Loucy (cell line): ENCODE data around the gene TRAPPC2B.
A peak's percentile ranks its signal among the peaks of the same experiment; 100 is the strongest.

Experiments used
- H2AFZ ChIP-seq: fragments of 200-600 bp; sonication (generic); 2 replicates; pipeline ENCODE4 v1.6.0; 2016; ENCODE audit warnings: antibody characterized with exemption, mild to moderate bottlenecking, low read length, moderate library complexity
- H3F3A ChIP-seq: fragments of 200-600 bp; 2 replicates; pipeline ENCODE4 v1.6.0; 2016; ENCODE audit warnings: antibody characterized with exemption, low read depth, mild to moderate bottlenecking
- H3K27me3 ChIP-seq: fragments of 200-600 bp; sonication (generic); 2 replicates; pipeline ENCODE4 v1.6.1; 2014; ENCODE audit warnings: low read length, mild to moderate bottlenecking; ENCODE audit not compliant: insufficient read depth, poor library complexity, severe bottlenecking
- H3K36me3 ChIP-seq: fragments of 200-600 bp; sonication (generic); 2 replicates; pipeline ENCODE4 v1.6.1; 2016; ENCODE audit warnings: low read length; ENCODE audit not compliant: insufficient read depth
- H3K4me1 ChIP-seq: fragments of 200-600 bp; sonication (generic); 2 replicates; pipeline ENCODE4 v1.5.1; 2014; ENCODE audit warnings: low read length, mild to moderate bottlenecking; ENCODE audit not compliant: insufficient read depth, poor library complexity, severe bottlenecking
- H3K4me2 ChIP-seq: fragments of 200-600 bp; sonication (generic); 2 replicates; pipeline ENCODE4 v1.6.0; 2014; ENCODE audit warnings: antibody characterized with exemption, low read length, low read depth, mild to moderate bottlenecking; ENCODE audit not compliant: poor library complexity, severe bottlenecking
- H3K4me3 ChIP-seq: fragments of 200-600 bp; sonication (generic); 2 replicates; pipeline ENCODE4 v1.5.1; 2014; ENCODE audit warnings: low read length, mild to moderate bottlenecking, mixed read lengths; ENCODE audit not compliant: poor library complexity, severe bottlenecking
- H3K79me2 ChIP-seq: fragments of 200-600 bp; sonication (generic); 2 replicates; pipeline ENCODE4 v1.6.1; 2014; ENCODE audit warnings: low read length; ENCODE audit not compliant: insufficient read depth
- H3K9ac ChIP-seq: fragments of 200-600 bp; sonication (generic); 2 replicates; pipeline ENCODE4 v1.6.0; 2014; ENCODE audit warnings: mild to moderate bottlenecking, low read depth, low read length, moderate library complexity; ENCODE audit not compliant: poor library complexity, severe bottlenecking
- H3K9me2 ChIP-seq: fragments of 200-600 bp; sonication (generic); replicated peaks from 2 replicates; pipeline ENCODE4 v1.6.1; 2016; ENCODE audit warnings: low read depth, low read length, mixed read lengths
- H3K9me3 ChIP-seq: fragments of 200-600 bp; sonication (generic); 2 replicates; pipeline ENCODE4 v1.6.1; 2014; ENCODE audit warnings: mild to moderate bottlenecking, antibody characterized with exemption, low read length, low read depth; ENCODE audit not compliant: insufficient read depth
- H4K20me1 ChIP-seq: fragments of 200-600 bp; sonication (generic); 2 replicates; pipeline ENCODE4 v1.6.0; 2014; ENCODE audit warnings: antibody characterized with exemption, low read length, mild to moderate bottlenecking; ENCODE audit not compliant: insufficient read depth, poor library complexity, severe bottlenecking
- EZH2phosphoT487 ChIP-seq: fragments of 200-600 bp; IDR thresholded peaks from 2 replicates; pipeline ENCODE4 v1.6.1; 2018; ENCODE audit warnings: antibody characterized with exemption, mild to moderate bottlenecking, moderate library complexity, borderline replicate concordance
- TF ChIP-seq, protein P1 (sequence below): fragments of 200-600 bp; sonication (generic); conservative IDR thresholded peaks from 2 replicates; pipeline ENCODE4 v1.5.1; 2014; ENCODE audit warnings: mild to moderate bottlenecking, antibody characterized with exemption, low read length

Gene TRAPPC2B

DNA sequence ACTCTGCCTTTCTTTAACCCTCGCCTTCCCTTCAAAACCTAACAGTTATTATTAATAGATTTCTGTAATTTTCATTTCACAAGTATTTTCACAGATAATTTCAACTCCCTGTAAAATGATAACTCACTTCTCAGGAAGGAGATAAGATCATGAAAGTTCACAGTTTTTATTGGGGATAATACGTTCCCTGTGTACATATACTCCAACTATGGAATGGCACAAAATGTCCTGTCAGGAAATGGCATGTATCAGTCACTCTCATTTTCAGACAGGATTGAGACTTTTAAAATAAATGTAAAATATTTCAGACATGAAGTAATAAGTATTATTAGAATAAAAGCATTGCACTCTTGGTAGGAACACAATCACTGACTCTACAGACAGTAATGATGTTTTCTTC lies 932 bp upstream of the TRAPPC2B start:
- H3K9me3 ChIP-seq: no peaks in the 10 kb centered on the region
- no peaks in the 10 kb centered on the region for H3K27me3 ChIP-seq
- H3K4me3 ChIP-seq: peak overlapping the region; percentile 80
- H4K20me1 ChIP-seq: peaks cover 5% of the 10 kb centered on the region
- no peaks in the 10 kb centered on the region; the same call in 1 of the 2 replicates for H3F3A ChIP-seq
- peak overlapping the region; percentile 80 for H3K9ac ChIP-seq
- H3K4me2 ChIP-seq: peak overlapping the region; percentile 87
- TF ChIP-seq EZH2phosphoT487: no peak
- TF ChIP-seq, protein P1, sequence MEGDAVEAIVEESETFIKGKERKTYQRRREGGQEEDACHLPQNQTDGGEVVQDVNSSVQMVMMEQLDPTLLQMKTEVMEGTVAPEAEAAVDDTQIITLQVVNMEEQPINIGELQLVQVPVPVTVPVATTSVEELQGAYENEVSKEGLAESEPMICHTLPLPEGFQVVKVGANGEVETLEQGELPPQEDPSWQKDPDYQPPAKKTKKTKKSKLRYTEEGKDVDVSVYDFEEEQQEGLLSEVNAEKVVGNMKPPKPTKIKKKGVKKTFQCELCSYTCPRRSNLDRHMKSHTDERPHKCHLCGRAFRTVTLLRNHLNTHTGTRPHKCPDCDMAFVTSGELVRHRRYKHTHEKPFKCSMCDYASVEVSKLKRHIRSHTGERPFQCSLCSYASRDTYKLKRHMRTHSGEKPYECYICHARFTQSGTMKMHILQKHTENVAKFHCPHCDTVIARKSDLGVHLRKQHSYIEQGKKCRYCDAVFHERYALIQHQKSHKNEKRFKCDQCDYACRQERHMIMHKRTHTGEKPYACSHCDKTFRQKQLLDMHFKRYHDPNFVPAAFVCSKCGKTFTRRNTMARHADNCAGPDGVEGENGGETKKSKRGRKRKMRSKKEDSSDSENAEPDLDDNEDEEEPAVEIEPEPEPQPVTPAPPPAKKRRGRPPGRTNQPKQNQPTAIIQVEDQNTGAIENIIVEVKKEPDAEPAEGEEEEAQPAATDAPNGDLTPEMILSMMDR: no peak
- H3K9me2 ChIP-seq: no peaks in the 10 kb centered on the region
- peaks cover 9% of the 10 kb centered on the region for H3K4me1 ChIP-seq
- peaks cover 6% of the 10 kb centered on the region; the same call in 1 of the 2 replicates for H3K36me3 ChIP-seq
- peak overlapping the region; percentile 97 for H2AFZ ChIP-seq
- H3K79me2 ChIP-seq: peaks cover 14% of the 10 kb centered on the region

DNA sequence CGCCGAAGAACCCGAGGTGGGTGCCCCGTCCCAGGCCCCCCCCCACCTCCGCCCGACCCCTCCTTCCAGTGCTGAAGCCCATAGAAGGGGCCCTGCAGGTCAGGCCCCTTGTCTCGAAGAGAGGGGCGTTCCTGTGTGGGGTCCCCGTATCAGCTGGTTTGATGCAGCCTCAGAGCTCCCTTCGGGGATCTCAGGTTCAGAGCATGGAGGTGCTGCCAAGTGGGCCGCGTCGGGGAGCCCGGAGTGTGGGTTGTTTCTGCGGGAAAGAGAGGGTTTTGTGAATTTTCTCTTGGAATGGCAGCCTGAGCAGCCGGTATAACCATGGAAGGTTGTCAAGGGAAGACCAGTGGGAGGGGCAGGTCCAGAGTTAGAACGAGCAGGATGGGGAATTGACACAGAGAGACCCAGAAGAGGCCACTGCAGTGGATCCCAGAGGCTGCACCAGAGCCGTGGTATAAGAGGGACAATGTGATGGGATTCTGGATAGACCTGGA lies 384 bp downstream of the TRAPPC2B start:
- H3K4me2 ChIP-seq: peak overlapping the region; percentile 85
- H3K79me2 ChIP-seq: peaks cover 14% of the 10 kb centered on the region
- TF ChIP-seq EZH2phosphoT487: no peak
- TF ChIP-seq, protein P1: no peak

DNA sequence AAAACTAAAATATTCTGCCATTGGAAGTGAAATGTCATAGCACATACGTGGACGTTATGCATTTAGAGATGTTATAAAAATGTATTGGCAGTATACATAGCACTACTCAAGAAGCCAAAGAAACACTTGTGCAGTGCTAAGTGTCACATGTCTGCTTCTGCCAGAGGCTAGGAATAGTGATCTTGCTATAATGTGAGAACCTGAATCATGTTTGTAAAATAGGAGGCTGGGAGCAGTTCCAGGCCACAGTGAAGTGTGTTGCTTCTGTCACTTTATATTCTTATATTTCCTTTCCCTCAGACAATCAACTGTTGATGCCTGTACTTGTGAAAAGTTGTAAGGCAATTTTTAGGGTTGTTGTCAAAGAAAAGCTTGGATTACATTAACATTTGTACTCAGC lies 3.4 kb downstream of the TRAPPC2B start:
- Histone ChIP-seq H3K79me2 (peaks cover 14% of the 10 kb centered on the region), H3K4me3 (no peak overlapping the region), H3K9me2 (no peaks in the 10 kb centered on the region), H2AFZ (no peak overlapping the region), H3K4me2 (no peak overlapping the region), H3K36me3 (no peaks in the 10 kb centered on the region), H4K20me1 (peaks cover 5% of the 10 kb centered on the region), H3K4me1 (peaks cover 9% of the 10 kb centered on the region), H3K9me3 (no peaks in the 10 kb centered on the region), H3K27me3 (no peaks in the 10 kb centered on the region), H3K9ac (no peak overlapping the region), H3F3A (no peaks in the 10 kb centered on the region)
- TF ChIP-seq, protein P1: no peak
- TF ChIP-seq EZH2phosphoT487: no peak

More for the DNA sequence above, 384 bp downstream of the TRAPPC2B start:
- Histone ChIP-seq H2AFZ (peak overlapping the region; percentile 68), H3K27me3 (no peaks in the 10 kb centered on the region), H3F3A (no peaks in the 10 kb centered on the region; the same call in 1 of the 2 replicates), H3K9me2 (no peaks in the 10 kb centered on the region), H3K9me3 (no peaks in the 10 kb centered on the region), H3K36me3 (no peaks in the 10 kb centered on the region; the same call in 1 of the 2 replicates), H3K9ac (peak overlapping the region; percentile 75), H3K4me1 (peaks cover 9% of the 10 kb centered on the region), H3K4me3 (peak overlapping the region; percentile 80), H4K20me1 (peaks cover 5% of the 10 kb centered on the region)
